GM12878 (cell line): ENCODE results near the gene LYPD8. TPM values are rescaled to one million over a fixed set of nuclear protein-coding genes. Genes with fewer than 3 reads are reported as not detected.

Experiments
- ATAC-seq: fragments of 200-7000 bp; cut with Tn5 transposase; 3 replicates; pipeline ENCODE4 v1.9.1; 2020; ENCODE audit warnings: mild to moderate bottlenecking, moderate library complexity
- BruUV-seq: library from RNA; stranded (reverse); fragments of 400-500 nt; replicated peaks from 2 replicates; lab custom pipeline; 2021; lab: Mats Ljungman, UMichigan
- CTCF ChIA-PET: fragments of 300-600 bp; sonication (Branson Sonifier 250); formaldehyde crosslinking; extraction: SDS; loops from one replicate; lab custom pipeline; 2021; ENCODE audit warnings: inconsistent platforms; lab: Yijun Ruan, JAX
- POLR2A ChIA-PET: fragments of 350-600 bp; formaldehyde crosslinking; extraction: SDS; loops from one replicate; lab custom pipeline; 2021; ENCODE audit warnings: inconsistent platforms; lab: Charles Lee
- RAD21 ChIA-PET: fragments of 300-600 bp; sonication (Branson Sonifier 250); formaldehyde crosslinking; loops from one replicate; lab custom pipeline; 2023; ENCODE audit warnings: antibody characterized with exemption; ENCODE audit not compliant: unreplicated experiment; lab: Charles Lee
- SMC1A ChIA-PET: fragments of 300-600 bp; sonication (Branson Sonifier 250); formaldehyde crosslinking; loops from one replicate; lab custom pipeline; 2023; ENCODE audit not compliant: unreplicated experiment, uncharacterized antibody; lab: Charles Lee
- DNase-seq: peaks from one replicate; pipeline ENCODE4 v3.0.0-alpha.2; 2011; ENCODE audit warnings: low read depth, low spot score
- FAIRE-seq: peaks from 3 replicates; lab custom pipeline; 2011; peaks lifted over from hg19 to GRCh38; lab: Jason Lieb, UNC
- H2AFZ ChIP-seq: 2 replicates; pipeline ENCODE4 v1.6.0; 2011; ENCODE audit warnings: low read depth, low read length, control low read depth; ENCODE audit not compliant: control insufficient read depth
- H3K27ac ChIP-seq: 2 replicates; pipeline ENCODE4 v1.5.1; 2011; ENCODE audit warnings: control low read depth; ENCODE audit not compliant: control insufficient read depth, insufficient read depth
- H3K27me3 ChIP-seq, 2 experiments: replicated peaks in 1 of 2; 2 replicates each; pipeline versions ENCODE4 v1.6.0 to v1.6.1; 2011; ENCODE audit warnings: low read length in 1 of 2; ENCODE audit not compliant: control insufficient read depth in 2 of 2, insufficient read depth in 2 of 2
- H3K36me3 ChIP-seq, 2 experiments: 2 replicates each; pipeline ENCODE4 v1.5.1; 2011; ENCODE audit warnings: low read length in 1 of 2; ENCODE audit not compliant: control insufficient read depth in 2 of 2, insufficient read depth in 2 of 2
- H3K4me1 ChIP-seq: 2 replicates; pipeline ENCODE4 v1.6.1; 2011; ENCODE audit warnings: mild to moderate bottlenecking, low read length, moderate library complexity, mixed read lengths; ENCODE audit not compliant: control insufficient read depth, insufficient read depth
- H3K4me2 ChIP-seq: 2 replicates; pipeline ENCODE4 v1.6.0; 2011; ENCODE audit warnings: control low read depth; ENCODE audit not compliant: control insufficient read depth, insufficient read depth
- H3K4me3 ChIP-seq: fragments of 200-600 bp; sonication (generic); 2 replicates; pipeline ENCODE4 v1.5.1; 2016
- H3K79me2 ChIP-seq: 2 replicates; pipeline ENCODE4 v1.6.0; 2011; ENCODE audit warnings: low read length; ENCODE audit not compliant: control insufficient read depth, insufficient read depth
- H3K9ac ChIP-seq: 2 replicates; pipeline ENCODE4 v1.8.0; 2011; ENCODE audit warnings: low read length, control low read depth, mixed read lengths; ENCODE audit not compliant: control insufficient read depth, insufficient read depth
- H3K9me3 ChIP-seq: replicated peaks from 3 replicates; pipeline ENCODE4 v1.5.1; 2011; ENCODE audit warnings: mild to moderate bottlenecking, low read length; ENCODE audit not compliant: control insufficient read depth, insufficient read depth
- H4K20me1 ChIP-seq: 2 replicates; pipeline ENCODE4 v1.6.0; 2011; ENCODE audit not compliant: control insufficient read depth, insufficient read depth
- ATF2 ChIP-seq: IDR thresholded peaks from 2 replicates; pipeline ENCODE4 v1.6.1; 2012; ENCODE audit warnings: low read length, inconsistent platforms
- BRCA1 ChIP-seq: IDR thresholded peaks from 2 replicates; pipeline ENCODE4 v1.6.1; 2011; ENCODE audit warnings: low read depth, low read length, improper control_type of control experiment
- CBFB ChIP-seq: IDR thresholded peaks from 2 replicates; pipeline ENCODE4 v1.6.1; 2016; ENCODE audit warnings: antibody characterized with exemption, low read depth
- CHD1 ChIP-seq: IDR thresholded peaks from 2 replicates; pipeline ENCODE4 v1.6.1; 2012; ENCODE audit warnings: low read depth, low read length, improper control_type of control experiment
- FOXM1 ChIP-seq: IDR thresholded peaks from 2 replicates; pipeline ENCODE4 v1.6.1; 2012; ENCODE audit warnings: low read depth, mild to moderate bottlenecking, inconsistent platforms, low read length, moderate library complexity
- HDAC2 ChIP-seq: fragments of 200-600 bp; sonication (generic); IDR thresholded peaks from 2 replicates; pipeline ENCODE4 v1.6.1; 2017
- IKZF2 ChIP-seq, 2 experiments: fragments of 450-650 bp; IDR thresholded peaks; 2 replicates each; pipeline ENCODE4 v1.6.1; 2017; ENCODE audit warnings: mild to moderate bottlenecking in 2 of 2, moderate library complexity in 2 of 2
- IRF3 ChIP-seq: fragments of 450-650 bp; IDR thresholded peaks from 2 replicates; pipeline ENCODE4 v1.6.1; 2014; ENCODE audit warnings: mild to moderate bottlenecking
- MAX ChIP-seq: IDR thresholded peaks from 2 replicates; pipeline ENCODE4 v1.6.1; 2012; ENCODE audit warnings: low read depth, low read length, improper control_type of control experiment
- MEF2A ChIP-seq: IDR thresholded peaks from 2 replicates; pipeline ENCODE4 v1.6.1; 2011; ENCODE audit warnings: low read depth, mild to moderate bottlenecking, low read length, moderate library complexity; ENCODE audit not compliant: insufficient read depth
- MXI1 ChIP-seq: fragments of 150-350 bp; IDR thresholded peaks from 2 replicates; pipeline ENCODE4 v1.6.1; 2011; ENCODE audit warnings: low read depth, mild to moderate bottlenecking, inconsistent platforms, low read length, improper control_type of control experiment
- PRDM15 ChIP-seq: fragments of 450-650 bp; formaldehyde crosslinking; IDR thresholded peaks from 2 replicates; pipeline ENCODE4 v1.4.0; 2020; ENCODE audit warnings: mild to moderate bottlenecking, moderate library complexity
- RBBP5 ChIP-seq: fragments of 200-600 bp; sonication (generic); conservative IDR thresholded peaks from 2 replicates; pipeline ENCODE4 v1.6.1; 2016
- RELB ChIP-seq: fragments of 450-650 bp; IDR thresholded peaks from 2 replicates; pipeline ENCODE4 v1.6.1; 2017; ENCODE audit warnings: low read depth, mild to moderate bottlenecking, moderate library complexity
- SMARCA5 ChIP-seq: fragments of 450-650 bp; IDR thresholded peaks from 2 replicates; pipeline ENCODE4 v1.6.1; 2017; ENCODE audit warnings: mild to moderate bottlenecking
- TCF12 ChIP-seq: IDR thresholded peaks from 2 replicates; pipeline ENCODE4 v1.6.1; 2011; ENCODE audit warnings: low read depth, mild to moderate bottlenecking, low read length
- ZNF274 ChIP-seq: IDR thresholded peaks from one replicate; pipeline ENCODE4 v1.8.0; 2011; ENCODE audit not compliant: insufficient read length, insufficient read depth
- WGBS: methylation state at CpG from one replicate; pipeline ENCODE4 v1.1.6; 2016; ENCODE audit warnings: low lambda C conversion rate; ENCODE audit not compliant: insufficient replicate concordance, insufficient coverage; ENCODE audit errors: missing lambda C conversion rate; 5-methylcytosine and 5-hydroxymethylcytosine counted together
- in situ Hi-C: fragments of 300-500 bp; cut with MboI; formaldehyde crosslinking; loops from 9 replicates; pipeline ENCODE4 v1.14.3; 2018; ENCODE audit warnings: mixed read lengths
- intact Hi-C: fragments of 100-400 bp; cut with micrococcal nuclease; formaldehyde crosslinking; loops from one replicate; pipeline ENCODE4 v1.14.2; 2022; ENCODE audit not compliant: unreplicated experiment
- polyA plus RNA-seq, 11 experiments: library from polyadenylated mRNA; depleted of rRNA in 4 of 11; unstranded in 6 of 11; stranded (reverse) in 5 of 11; fragments of >200 nt; fragmentation: Nextera tagmentation in 4 of 11; fragmentation: Illumina TruSeq in 1 of 11; extraction: Ambion mirVana in 4 of 11; extraction: Trizol in 1 of 11; gene quantifications; 1 replicate in 1 of 11; 2 replicates in 10 of 11; pipeline versions ENCODE4 v1.2.1 to v1.2.3, GENCODE V29; 2011 to 2016; ENCODE audit warnings: inconsistent platforms in 2 of 11, missing spikeins in 2 of 11, low read depth in 1 of 11
- total RNA-seq, 4 experiments: library from RNA; depleted of rRNA in 3 of 4; stranded (reverse); fragments of >200 nt in 3 of 4; fragmentation: Illumina TruSeq in 1 of 4; extraction: Trizol in 1 of 4; gene quantifications; 2 replicates each; pipeline versions ENCODE4 v1.2.1 to v1.2.3, GENCODE V29; 2013 to 2021

Gene LYPD8
- total and polyA plus RNA-seq, 10 of the 15 experiments (the other 5 are each of a cell fraction or from before 2014, with no cell fraction given): 0.13 to 0.40 (median 0.18) TPM; not detected in 7

- Histone ChIP-seq H3K9me3 (peaks cover 7% of the 10 kb centered on the region; the same call in 2 of the 3 replicates), H3K79me2 (no peaks in the 10 kb centered on the region), H3K27ac (no peak overlapping the region), H3K4me3 (no peak overlapping the region), H3K36me3 (no peaks in the 10 kb centered on the region), H3K4me2 (peak overlapping the region; percentile 43), H3K27me3 (no peaks in the 10 kb centered on the region), H3K9ac (no peak overlapping the region), H2AFZ (no peak overlapping the region), H4K20me1 (no peaks in the 10 kb centered on the region), H3K4me1 (peaks cover 15% of the 10 kb centered on the region)
- ChIA-PET POLR2A (interaction anchor here (1.0 kb wide), 1 partner anchor 9 kb away, joined by 4 read pairs; no protein-coding TSS in a partner anchor), CTCF (interaction anchor here (1.0 to 1.5 kb wide), 6 partner anchors 21 to 557 kb away, joined by 3 to 6 read pairs (median 3); no protein-coding TSS in a partner anchor), SMC1A (interaction anchor here (0.7 to 1.5 kb wide), 8 partner anchors 14 to 557 kb away, joined by 3 to 8 read pairs (median 3); no protein-coding TSS in a partner anchor), RAD21 (interaction anchor here (0.6 to 1.7 kb wide), 6 partner anchors 10 to 113 kb away, joined by 3 to 4 read pairs (median 4); no protein-coding TSS in a partner anchor)
- 32% methylated on average over 3 of the region's 3 CpGs for WGBS
- intact Hi-C loops: loop anchor here (5.0 kb wide), 1 partner anchor 148 kb away; no protein-coding TSS in a partner anchor
- DNase-seq (peak; percentile 20), ATAC-seq (peak; percentile 13; the same call in 1 of the 3 replicates), FAIRE-seq (no peak)
- no TSS peak for BruUV-seq
- in situ Hi-C loops: no loop called here
- no peak for TF ChIP-seq FOXM1
- TF ChIP-seq RELB: peak; percentile 40; the same call in 1 of the 2 replicates
- TF ChIP-seq RBBP5: no peak
- TF ChIP-seq PRDM15 (CRISPR knock-in tag): no peak
- no peak for TF ChIP-seq BRCA1
- peak; percentile 72 for TF ChIP-seq MEF2A
- no peak for TF ChIP-seq IRF3
- TF ChIP-seq SMARCA5: no peak
- TF ChIP-seq CHD1: no peak
- no peak for TF ChIP-seq HDAC2
- no peak for TF ChIP-seq MXI1
- TF ChIP-seq MAX: no peak
- TF ChIP-seq TCF12: no peak
- TF ChIP-seq CBFB: no peak
- peak; percentile 31 to 37; a peak in 2 of 4 replicates for TF ChIP-seq IKZF2 (IDR thresholded peaks at IDR 0.05)
- 0 out of 2 replicates have a peak, but pooled peaks have one; percentile 17 for TF ChIP-seq ATF2
- no peak for TF ChIP-seq ZNF274
Observed at GRCh38 chr1:248800459-248800858, 44.9 kb upstream of the LYPD8 start.
